ENCODE results near the gene CCT8.

GRCh38 chr21:29052224-29052623 is 21.2 kb downstream of the CCT8 start:
- TF ChIP-seq EZH2 (IDR thresholded peaks at IDR 0.05; ENCODE audit: insufficient read depth, poor library complexity, severe bottlenecking) (no peak), EZH2phosphoT487 (IDR thresholded peaks at IDR 0.05; ENCODE audit: insufficient read depth, low read depth) (no peak)
